MM.1S (cell line): ENCODE data around the gene MCM7.

Experiments used
- DNase-seq: peaks from one replicate; pipeline ENCODE4 v3.0.0-alpha.2; 2015
- H2AFZ ChIP-seq: fragments of 300-600 bp; sonication (generic); 2 replicates; pipeline ENCODE4 v1.6.0; 2016; ENCODE audit warnings: antibody characterized with exemption, low read length
- H3F3A ChIP-seq: fragments of 300-600 bp; sonication (generic); 2 replicates; pipeline ENCODE4 v1.6.1; 2016; ENCODE audit warnings: mild to moderate bottlenecking, antibody characterized with exemption, low read length, moderate library complexity, mixed read lengths; ENCODE audit not compliant: insufficient read depth
- H3K27ac ChIP-seq: fragments of 300-600 bp; sonication (generic); 2 replicates; pipeline ENCODE4 v1.5.1; 2016; ENCODE audit warnings: mild to moderate bottlenecking, low read length
- H3K27me3 ChIP-seq: fragments of 300-600 bp; sonication (generic); replicated peaks from 2 replicates; pipeline ENCODE4 v1.6.0; 2016; ENCODE audit warnings: low read length; ENCODE audit not compliant: insufficient read depth
- H3K36me3 ChIP-seq: fragments of 300-600 bp; sonication (generic); replicated peaks from 2 replicates; pipeline ENCODE4 v1.6.1; 2016; ENCODE audit warnings: mild to moderate bottlenecking, low read length, mixed read lengths; ENCODE audit not compliant: insufficient read depth
- H3K4me1 ChIP-seq: fragments of 300-600 bp; sonication (generic); 2 replicates; pipeline ENCODE4 v1.6.1; 2016; ENCODE audit warnings: low read length, mixed read lengths
- H3K4me2 ChIP-seq: fragments of 300-600 bp; sonication (generic); 2 replicates; pipeline ENCODE4 v1.6.0; 2016; ENCODE audit warnings: low read depth, low read length
- H3K4me3 ChIP-seq: fragments of 300-600 bp; sonication (generic); 2 replicates; pipeline ENCODE4 v1.5.1; 2016; ENCODE audit warnings: low read length, mixed read lengths
- H3K79me2 ChIP-seq: fragments of 300-600 bp; sonication (generic); 2 replicates; pipeline ENCODE4 v1.6.1; 2016; ENCODE audit warnings: mixed run types, low read length, mixed read lengths
- H3K9ac ChIP-seq: fragments of 300-600 bp; sonication (generic); 2 replicates; pipeline ENCODE4 v1.6.1; 2016; ENCODE audit warnings: low read length, mixed read lengths
- H3K9me2 ChIP-seq: fragments of 300-600 bp; sonication (generic); replicated peaks from 2 replicates; pipeline ENCODE4 v1.6.1; 2016; ENCODE audit warnings: mild to moderate bottlenecking, low read length, mixed read lengths; ENCODE audit not compliant: insufficient read depth
- H3K9me3 ChIP-seq: fragments of 300-600 bp; sonication (generic); replicated peaks from 2 replicates; pipeline ENCODE4 v1.6.1; 2016; ENCODE audit warnings: mild to moderate bottlenecking, low read length, mixed read lengths; ENCODE audit not compliant: insufficient read depth
- H4K20me1 ChIP-seq: fragments of 300-600 bp; sonication (generic); 2 replicates; pipeline ENCODE4 v1.6.1; 2016; ENCODE audit warnings: mild to moderate bottlenecking, low read length, moderate library complexity, mixed read lengths; ENCODE audit not compliant: insufficient read depth
- EZH2 ChIP-seq: fragments of 300-600 bp; sonication (generic); optimal IDR thresholded peaks from 2 replicates; pipeline ENCODE3; 2017; ENCODE audit warnings: low read depth, mild to moderate bottlenecking, antibody characterized with exemption, low read length, mixed read lengths
- EZH2phosphoT487 ChIP-seq: fragments of 300-600 bp; sonication (generic); IDR thresholded peaks from 2 replicates; pipeline ENCODE4 v1.6.1; 2018; ENCODE audit warnings: antibody characterized with exemption, low read length
- TF ChIP-seq, protein P1 (sequence below): fragments of 300-600 bp; sonication (generic); IDR thresholded peaks from 2 replicates; pipeline ENCODE4 v1.5.1; 2016; ENCODE audit warnings: antibody characterized with exemption, low read length, mixed read lengths

Gene MCM7

DNA sequence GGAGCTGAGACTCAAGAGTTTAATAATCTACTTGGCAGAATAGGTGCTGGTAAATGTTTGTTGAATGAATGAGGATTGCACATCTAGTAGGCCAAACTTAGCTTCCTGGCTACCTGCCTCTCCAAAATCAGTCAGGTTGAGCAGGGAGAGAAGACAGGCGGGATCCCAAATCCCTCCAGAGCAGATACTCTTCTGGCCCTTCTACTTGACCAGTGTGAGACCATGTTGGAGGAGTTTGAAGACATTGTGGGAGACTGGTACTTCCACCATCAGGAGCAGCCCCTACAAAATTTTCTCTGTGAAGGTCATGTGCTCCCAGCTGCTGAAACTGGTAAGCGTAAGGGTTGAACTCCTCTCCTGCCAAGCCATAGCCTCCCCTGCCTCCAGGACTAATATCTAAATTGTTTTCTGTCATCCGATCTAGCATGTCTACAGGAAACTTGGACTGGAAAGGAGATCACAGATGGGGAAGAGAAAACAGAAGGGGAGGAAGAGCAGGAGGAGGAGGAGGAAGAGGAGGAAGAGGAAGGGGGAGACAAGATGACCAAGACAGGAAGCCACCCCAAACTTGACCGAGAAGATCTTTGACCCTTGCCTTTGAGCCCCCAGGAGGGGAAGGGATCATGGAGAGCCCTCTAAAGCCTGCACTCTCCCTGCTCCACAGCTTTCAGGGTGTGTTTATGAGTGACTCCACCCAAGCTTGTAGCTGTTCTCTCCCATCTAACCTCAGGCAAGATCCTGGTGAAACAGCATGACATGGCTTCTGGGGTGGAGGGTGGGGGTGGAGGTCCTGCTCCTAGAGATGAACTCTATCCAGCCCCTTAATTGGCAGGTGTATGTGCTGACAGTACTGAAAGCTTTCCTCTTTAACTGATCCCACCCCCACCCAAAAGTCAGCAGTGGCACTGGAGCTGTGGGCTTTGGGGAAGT lies 23.4 kb upstream of the MCM7 start:
- DNase-seq, result no peak
- H3K9ac ChIP-seq, result no peak overlapping the region
- no peak overlapping the region for H3K4me2 ChIP-seq
- peaks cover 16% of the 10 kb centered on the region for H3K4me1 ChIP-seq
- H2AFZ ChIP-seq, result no peak overlapping the region
- H3K9me2 ChIP-seq, result no peaks in the 10 kb centered on the region
- no peaks in the 10 kb centered on the region for H4K20me1 ChIP-seq
- H3K9me3 ChIP-seq, result no peaks in the 10 kb centered on the region
- H3K36me3 ChIP-seq, result no peaks in the 10 kb centered on the region
- H3K79me2 ChIP-seq, result peaks cover 7% of the 10 kb centered on the region; the same call in 1 of the 2 replicates
- no peak overlapping the region for H3K27ac ChIP-seq
- TF ChIP-seq, protein P1, sequence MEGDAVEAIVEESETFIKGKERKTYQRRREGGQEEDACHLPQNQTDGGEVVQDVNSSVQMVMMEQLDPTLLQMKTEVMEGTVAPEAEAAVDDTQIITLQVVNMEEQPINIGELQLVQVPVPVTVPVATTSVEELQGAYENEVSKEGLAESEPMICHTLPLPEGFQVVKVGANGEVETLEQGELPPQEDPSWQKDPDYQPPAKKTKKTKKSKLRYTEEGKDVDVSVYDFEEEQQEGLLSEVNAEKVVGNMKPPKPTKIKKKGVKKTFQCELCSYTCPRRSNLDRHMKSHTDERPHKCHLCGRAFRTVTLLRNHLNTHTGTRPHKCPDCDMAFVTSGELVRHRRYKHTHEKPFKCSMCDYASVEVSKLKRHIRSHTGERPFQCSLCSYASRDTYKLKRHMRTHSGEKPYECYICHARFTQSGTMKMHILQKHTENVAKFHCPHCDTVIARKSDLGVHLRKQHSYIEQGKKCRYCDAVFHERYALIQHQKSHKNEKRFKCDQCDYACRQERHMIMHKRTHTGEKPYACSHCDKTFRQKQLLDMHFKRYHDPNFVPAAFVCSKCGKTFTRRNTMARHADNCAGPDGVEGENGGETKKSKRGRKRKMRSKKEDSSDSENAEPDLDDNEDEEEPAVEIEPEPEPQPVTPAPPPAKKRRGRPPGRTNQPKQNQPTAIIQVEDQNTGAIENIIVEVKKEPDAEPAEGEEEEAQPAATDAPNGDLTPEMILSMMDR, result no peak
- no peak for TF ChIP-seq EZH2
- no peak for TF ChIP-seq EZH2phosphoT487
- peaks cover 26% of the 10 kb centered on the region for H3F3A ChIP-seq
- no peak overlapping the region for H3K4me3 ChIP-seq
- no peaks in the 10 kb centered on the region for H3K27me3 ChIP-seq

DNA sequence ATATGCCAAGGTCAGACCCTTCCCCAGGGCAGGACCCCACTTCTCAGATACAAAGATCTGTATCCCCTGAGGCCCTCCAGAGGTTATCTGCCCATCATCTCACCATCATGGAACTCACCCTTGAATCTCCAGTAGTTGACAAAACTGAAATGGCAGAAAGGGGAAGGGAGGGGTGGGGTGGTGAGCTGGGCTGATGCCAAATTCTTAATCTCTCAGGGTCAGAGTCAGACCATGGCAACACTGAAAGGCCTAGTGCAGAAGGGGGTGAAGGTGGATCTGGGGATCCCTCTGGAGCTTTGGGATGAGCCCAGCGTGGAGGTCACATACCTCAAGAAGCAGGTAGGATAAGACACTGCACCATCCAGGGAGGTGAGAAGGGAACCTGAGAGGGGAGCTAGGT lies 21.4 kb upstream of the MCM7 start:
- H3K27ac ChIP-seq, result no peak overlapping the region
- H3K36me3 ChIP-seq, result no peaks in the 10 kb centered on the region
- no peak overlapping the region for H3K4me2 ChIP-seq
- H3F3A ChIP-seq, result peaks cover 22% of the 10 kb centered on the region
- no peak overlapping the region for H3K4me3 ChIP-seq
- no peak for DNase-seq
- H3K9me2 ChIP-seq, result no peaks in the 10 kb centered on the region
- no peaks in the 10 kb centered on the region for H4K20me1 ChIP-seq
- H3K27me3 ChIP-seq, result no peaks in the 10 kb centered on the region
- H3K9me3 ChIP-seq, result no peaks in the 10 kb centered on the region
- no peak overlapping the region for H3K9ac ChIP-seq
- H2AFZ ChIP-seq, result no peak overlapping the region
- TF ChIP-seq, protein P1, result no peak
- no peak for TF ChIP-seq EZH2phosphoT487
- no peak for TF ChIP-seq EZH2
- 0 out of 2 replicates have a peak, but pooled peaks cover 6% of the 10 kb centered on the region for H3K4me1 ChIP-seq
- peaks cover 18% of the 10 kb centered on the region for H3K79me2 ChIP-seq

DNA sequence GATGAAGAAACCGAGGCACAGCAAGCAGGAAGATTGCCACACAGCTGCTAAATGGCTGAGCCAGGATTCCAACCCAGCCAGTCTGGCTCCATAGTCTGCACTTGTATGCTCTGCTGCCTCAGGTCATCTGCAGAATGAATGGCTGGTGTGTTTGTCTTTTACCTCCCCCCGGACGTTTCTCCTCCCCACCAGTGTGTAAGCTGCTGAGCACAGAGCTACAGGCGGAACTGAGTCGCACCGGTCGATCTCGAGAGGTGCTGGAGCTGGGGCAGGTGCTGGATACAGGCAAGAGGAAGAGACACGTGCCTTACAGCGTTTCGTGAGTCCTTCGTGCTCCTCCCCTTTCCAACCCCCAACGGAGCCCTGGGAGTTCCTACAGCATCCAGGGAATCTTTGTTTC lies 20.9 kb upstream of the MCM7 start:
- TF ChIP-seq, protein P1, result no peak
- TF ChIP-seq EZH2, result no peak
- TF ChIP-seq EZH2phosphoT487, result no peak
- H3K9ac ChIP-seq, result no peak overlapping the region
- peaks cover 22% of the 10 kb centered on the region for H3F3A ChIP-seq
- no peaks in the 10 kb centered on the region for H3K27me3 ChIP-seq
- no peak overlapping the region for H3K4me3 ChIP-seq
- no peaks in the 10 kb centered on the region for H3K9me2 ChIP-seq
- no peaks in the 10 kb centered on the region for H3K36me3 ChIP-seq
- no peak overlapping the region for H3K27ac ChIP-seq
- H3K9me3 ChIP-seq, result no peaks in the 10 kb centered on the region
- DNase-seq, result no peak
- no peak overlapping the region for H2AFZ ChIP-seq
- H3K4me1 ChIP-seq, result 0 out of 2 replicates have a peak, but pooled peaks cover 6% of the 10 kb centered on the region
- no peaks in the 10 kb centered on the region for H4K20me1 ChIP-seq
- no peak overlapping the region for H3K4me2 ChIP-seq
- H3K79me2 ChIP-seq, result peaks cover 18% of the 10 kb centered on the region
